Type B pancreatic cell (in vitro differentiated cells): ENCODE measurements around the gene PHAF1. TPM values are rescaled to one million over a fixed set of nuclear protein-coding genes. Genes with fewer than 3 reads are reported as not detected.

Source experiments
- DNase-seq: peaks from one replicate; pipeline ENCODE4 v3.0.0; 2021; ENCODE audit warnings: mixed read lengths; ENCODE audit not compliant: unreplicated experiment; ENCODE audit errors: extremely low spot score
- H3K27ac Mint-ChIP-seq: 2 replicates; pipeline ENCODE4 v1.8.0; 2021; ENCODE audit warnings: mild to moderate bottlenecking, mixed read lengths
- H3K27me3 Mint-ChIP-seq: 2 replicates; pipeline ENCODE4 v1.8.0; 2021; ENCODE audit warnings: mixed read lengths
- H3K36me3 Mint-ChIP-seq: 2 replicates; pipeline ENCODE4 v1.8.0; 2021; ENCODE audit warnings: mixed read lengths
- H3K4me1 Mint-ChIP-seq: one replicate; pipeline ENCODE4 v1.8.0; 2021; ENCODE audit warnings: mixed read lengths; ENCODE audit not compliant: unreplicated experiment
- H3K4me3 Mint-ChIP-seq: 2 replicates; pipeline ENCODE4 v1.8.0; 2021; ENCODE audit warnings: mild to moderate bottlenecking, mixed read lengths
- H3K9me3 Mint-ChIP-seq: 2 replicates; pipeline ENCODE4 v1.8.0; 2021; ENCODE audit warnings: mixed read lengths
- long read RNA-seq: library from polyadenylated mRNA; unstranded; transcript quantifications from one replicate; pipeline ENCODE4 v2.0.0, GENCODE V29; 2020
- total RNA-seq: library from RNA; stranded (reverse); gene quantifications from 2 replicates; pipeline ENCODE4 v1.2.1, GENCODE V29; 2021; ENCODE audit warnings: low replicate concordance
- TF ChIP-seq, protein P1 (sequence below): fragments of 200-600 bp; sonication (generic); conservative IDR thresholded peaks from 2 replicates; pipeline ENCODE4 v1.5.0; 2021; ENCODE audit warnings: antibody characterized with exemption, mild to moderate bottlenecking

The PHAF1 gene
- total RNA-seq = 22.8 and 26.8 TPM in 2 replicates
- long read RNA-seq, transcript C16orf70-208 (17 exons, 1,353 nt) = minor isoform, 8 of 39 reads
- long read RNA-seq, transcript C16orf70-201 (16 exons, 2,865 nt) = major isoform, 11 of 39 reads
- long read RNA-seq, partial matches to known transcripts = 3 of 39 reads
- long read RNA-seq, other reads (novel, unspliced or antisense) = 17 of 39 reads

DNA sequence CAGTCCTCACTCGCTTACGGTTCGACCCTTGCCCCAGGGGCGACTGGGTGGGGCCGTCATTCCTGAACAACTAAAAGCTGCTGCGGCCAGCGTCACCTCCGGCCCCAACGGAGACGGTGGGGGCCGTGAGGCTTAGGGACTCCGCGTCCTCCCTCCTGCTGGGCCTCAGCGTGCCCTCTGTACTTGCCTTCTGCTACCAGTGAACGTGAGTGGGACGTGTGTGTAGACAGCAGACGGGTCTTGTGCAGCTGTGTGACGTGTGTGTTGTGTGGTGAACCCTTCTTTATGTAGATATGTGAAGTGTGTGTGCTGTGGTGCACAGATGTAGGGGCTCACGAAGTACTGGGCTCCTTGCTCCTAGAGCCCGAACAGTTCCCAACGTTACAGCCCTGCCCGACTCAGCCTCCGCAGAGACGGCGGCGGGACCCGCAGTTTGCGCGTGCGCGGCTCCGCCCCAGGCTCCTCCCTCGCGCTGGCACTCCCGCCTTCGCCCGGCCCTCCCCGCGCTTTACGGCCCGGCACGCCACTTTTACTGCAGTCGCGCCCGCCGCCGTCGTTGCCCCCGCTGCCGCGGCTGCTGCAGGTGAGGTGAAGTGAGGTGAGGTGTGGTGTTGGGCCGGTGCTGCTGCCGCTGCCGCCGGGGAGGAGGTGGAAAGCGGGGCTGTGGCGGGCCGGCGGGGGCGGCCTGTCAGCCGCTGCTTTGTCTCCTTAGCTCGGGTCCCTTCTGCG lies at the start of gene PHAF1:
Gene PHAF1 (plus strand): TSS at position 535 of the 729 bp plus-strand sequence. CDS start 235 bp downstream, outside the sequence.
- peak; percentile 99 for DNase-seq
- Mint-ChIP-seq H3K9me3 (no peaks in the 10 kb centered on the region), H3K27ac (peak within 1 kb of the TSS; percentile 96)

DNA sequence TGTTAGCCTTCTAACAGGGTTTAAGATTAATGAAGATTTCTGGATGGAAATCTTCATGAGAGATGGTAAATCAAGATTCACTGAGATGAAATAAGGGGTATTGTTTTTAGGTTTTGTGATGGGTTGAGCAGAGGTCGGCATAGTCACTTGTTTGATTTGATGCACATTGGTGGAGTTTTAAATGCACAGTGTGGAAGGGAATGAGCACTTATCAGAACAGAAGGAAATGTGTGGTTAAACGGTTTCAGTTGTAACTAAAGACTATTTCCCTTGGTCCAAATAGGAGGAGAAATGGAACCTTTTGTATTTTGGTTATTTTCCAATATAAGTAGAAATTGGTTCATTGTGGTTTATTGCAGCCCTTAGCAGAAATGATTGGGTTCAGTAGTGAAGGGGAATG lies 46.7 kb upstream of the PHAF1 start:
- Mint-ChIP-seq H3K9me3 (no peaks in the 10 kb centered on the region), H3K4me3 (no peak overlapping the region), H3K36me3 (peaks cover 19% of the 10 kb centered on the region), H3K27ac (no peak overlapping the region), H3K27me3 (no peaks in the 10 kb centered on the region), H3K4me1 (peaks cover 5% of the 10 kb centered on the region)
- no peak for DNase-seq
- TF ChIP-seq, protein P1, sequence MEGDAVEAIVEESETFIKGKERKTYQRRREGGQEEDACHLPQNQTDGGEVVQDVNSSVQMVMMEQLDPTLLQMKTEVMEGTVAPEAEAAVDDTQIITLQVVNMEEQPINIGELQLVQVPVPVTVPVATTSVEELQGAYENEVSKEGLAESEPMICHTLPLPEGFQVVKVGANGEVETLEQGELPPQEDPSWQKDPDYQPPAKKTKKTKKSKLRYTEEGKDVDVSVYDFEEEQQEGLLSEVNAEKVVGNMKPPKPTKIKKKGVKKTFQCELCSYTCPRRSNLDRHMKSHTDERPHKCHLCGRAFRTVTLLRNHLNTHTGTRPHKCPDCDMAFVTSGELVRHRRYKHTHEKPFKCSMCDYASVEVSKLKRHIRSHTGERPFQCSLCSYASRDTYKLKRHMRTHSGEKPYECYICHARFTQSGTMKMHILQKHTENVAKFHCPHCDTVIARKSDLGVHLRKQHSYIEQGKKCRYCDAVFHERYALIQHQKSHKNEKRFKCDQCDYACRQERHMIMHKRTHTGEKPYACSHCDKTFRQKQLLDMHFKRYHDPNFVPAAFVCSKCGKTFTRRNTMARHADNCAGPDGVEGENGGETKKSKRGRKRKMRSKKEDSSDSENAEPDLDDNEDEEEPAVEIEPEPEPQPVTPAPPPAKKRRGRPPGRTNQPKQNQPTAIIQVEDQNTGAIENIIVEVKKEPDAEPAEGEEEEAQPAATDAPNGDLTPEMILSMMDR = no peak

More for the DNA sequence above, at the start of gene PHAF1:
- Mint-ChIP-seq H3K4me3 (peak within 1 kb of the TSS; percentile 98), H3K27me3 (no peaks in the 10 kb centered on the region), H3K36me3 (peaks cover 6% of the 10 kb centered on the region), H3K4me1 (peaks cover 23% of the 10 kb centered on the region)
- TF ChIP-seq, protein P1 = no peak

DNA sequence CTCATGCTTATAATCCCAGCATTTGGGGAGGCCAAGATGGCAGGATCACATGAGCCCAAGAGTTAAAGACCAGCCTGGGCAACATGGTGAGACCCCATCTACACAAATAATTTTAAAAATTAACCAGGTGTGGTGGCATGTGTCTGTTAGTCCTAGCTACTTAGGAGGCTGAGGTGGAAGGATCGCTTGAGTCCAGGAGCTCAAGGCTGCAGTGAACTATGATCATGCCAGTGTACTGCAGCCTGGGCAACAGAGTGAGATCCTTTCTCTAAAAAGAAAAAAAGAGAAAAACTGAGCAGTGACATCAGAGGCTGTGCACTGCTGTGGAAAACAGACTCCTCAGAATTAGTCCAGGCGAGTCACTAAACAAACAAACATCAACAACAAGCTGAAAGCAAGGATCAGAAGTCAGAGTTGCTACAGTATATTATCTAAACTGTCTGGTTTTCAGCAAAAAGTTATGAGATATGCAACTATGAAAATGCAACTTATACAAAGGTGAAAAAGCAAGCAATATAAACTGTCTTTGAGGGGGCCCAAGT lies 41.5 kb upstream of the PHAF1 start:
- peaks cover 21% of the 10 kb centered on the region for H3K36me3 Mint-ChIP-seq
- TF ChIP-seq, protein P1 = no peak
- no peaks in the 10 kb centered on the region for H3K9me3 Mint-ChIP-seq
- H3K4me3 Mint-ChIP-seq = no peak overlapping the region
- DNase-seq = no peak
- H3K4me1 Mint-ChIP-seq = no peaks in the 10 kb centered on the region
- H3K27me3 Mint-ChIP-seq = no peaks in the 10 kb centered on the region
- no peak overlapping the region for H3K27ac Mint-ChIP-seq

DNA sequence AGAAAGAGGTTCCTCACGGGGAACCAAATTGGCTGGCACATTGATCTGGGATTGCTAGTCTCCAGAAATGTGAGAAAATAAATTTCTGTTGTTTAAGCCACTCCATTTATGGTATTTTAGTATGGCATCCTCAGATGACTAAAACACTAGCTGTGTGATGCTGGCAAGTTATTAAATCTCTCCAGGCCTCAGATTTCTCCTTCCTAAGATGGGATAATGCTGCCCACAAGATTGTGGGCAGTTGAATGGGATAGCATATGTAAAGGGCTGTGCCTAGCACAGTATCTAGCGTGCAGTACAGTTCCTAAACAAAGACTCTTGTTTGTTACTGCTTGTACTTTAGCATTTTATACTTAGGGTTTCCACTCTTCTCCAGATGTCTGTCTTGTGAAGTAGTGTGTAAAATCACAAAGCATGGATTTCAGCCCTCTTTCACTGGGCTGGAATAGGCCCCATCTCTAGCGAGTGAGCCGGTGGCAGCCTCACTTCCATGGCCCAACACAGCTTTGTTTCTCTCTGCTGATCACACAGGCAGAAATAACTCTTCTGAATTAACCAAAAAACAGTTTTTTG lies 38.2 kb upstream of the PHAF1 start:
- DNase-seq = no peak
- H3K36me3 Mint-ChIP-seq = peaks cover 20% of the 10 kb centered on the region
- H3K9me3 Mint-ChIP-seq = no peaks in the 10 kb centered on the region
- H3K4me3 Mint-ChIP-seq = no peak overlapping the region
- no peaks in the 10 kb centered on the region for H3K27me3 Mint-ChIP-seq
- TF ChIP-seq, protein P1 = no peak
- no peak overlapping the region for H3K27ac Mint-ChIP-seq
- H3K4me1 Mint-ChIP-seq = no peaks in the 10 kb centered on the region

- Mint-ChIP-seq H3K27ac (no peak overlapping the region), H3K36me3 (peaks cover 3% of the 10 kb centered on the region), H3K9me3 (no peaks in the 10 kb centered on the region), H3K27me3 (no peaks in the 10 kb centered on the region), H3K4me1 (no peaks in the 10 kb centered on the region), H3K4me3 (no peak overlapping the region)
- TF ChIP-seq, protein P1 = no peak
- DNase-seq = no peak
These were observed 34.4 kb upstream of the PHAF1 start for GRCh38 chr16:67075331-67075730.
